ENCODE data around the gene BMPR1A.

The BMPR1A gene

DNA sequence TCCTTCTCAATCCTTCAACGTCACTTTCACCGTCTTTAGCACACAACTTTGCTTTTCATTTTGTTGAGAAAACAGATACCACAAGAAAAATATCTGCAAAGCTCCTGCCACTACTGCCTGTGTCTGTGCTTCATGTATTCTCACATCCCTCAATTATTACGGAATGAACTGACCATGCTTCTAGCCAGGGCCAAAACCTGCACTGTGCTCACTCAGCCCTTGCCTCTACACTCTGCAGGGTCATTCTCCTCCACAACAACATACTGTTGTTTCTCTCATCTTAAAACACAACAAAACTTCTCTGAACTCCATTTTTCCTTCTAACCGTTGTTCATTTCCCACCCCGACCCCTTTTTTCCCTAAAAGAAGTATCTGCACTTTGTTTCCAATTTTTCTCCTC, 29.5 kb downstream of the BMPR1A start:
- TF ChIP-seq, protein P1, sequence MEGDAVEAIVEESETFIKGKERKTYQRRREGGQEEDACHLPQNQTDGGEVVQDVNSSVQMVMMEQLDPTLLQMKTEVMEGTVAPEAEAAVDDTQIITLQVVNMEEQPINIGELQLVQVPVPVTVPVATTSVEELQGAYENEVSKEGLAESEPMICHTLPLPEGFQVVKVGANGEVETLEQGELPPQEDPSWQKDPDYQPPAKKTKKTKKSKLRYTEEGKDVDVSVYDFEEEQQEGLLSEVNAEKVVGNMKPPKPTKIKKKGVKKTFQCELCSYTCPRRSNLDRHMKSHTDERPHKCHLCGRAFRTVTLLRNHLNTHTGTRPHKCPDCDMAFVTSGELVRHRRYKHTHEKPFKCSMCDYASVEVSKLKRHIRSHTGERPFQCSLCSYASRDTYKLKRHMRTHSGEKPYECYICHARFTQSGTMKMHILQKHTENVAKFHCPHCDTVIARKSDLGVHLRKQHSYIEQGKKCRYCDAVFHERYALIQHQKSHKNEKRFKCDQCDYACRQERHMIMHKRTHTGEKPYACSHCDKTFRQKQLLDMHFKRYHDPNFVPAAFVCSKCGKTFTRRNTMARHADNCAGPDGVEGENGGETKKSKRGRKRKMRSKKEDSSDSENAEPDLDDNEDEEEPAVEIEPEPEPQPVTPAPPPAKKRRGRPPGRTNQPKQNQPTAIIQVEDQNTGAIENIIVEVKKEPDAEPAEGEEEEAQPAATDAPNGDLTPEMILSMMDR (IDR thresholded peaks at IDR 0.05; ENCODE audit: low read depth, low read length, missing control alignments) = no peak
- H3K4me3 ChIP-seq (replicated peaks; ENCODE audit: low read depth, low read length) = no peak overlapping the region
- DNase-seq (ENCODE audit: extremely low read depth, low read depth) = no peak

DNA sequence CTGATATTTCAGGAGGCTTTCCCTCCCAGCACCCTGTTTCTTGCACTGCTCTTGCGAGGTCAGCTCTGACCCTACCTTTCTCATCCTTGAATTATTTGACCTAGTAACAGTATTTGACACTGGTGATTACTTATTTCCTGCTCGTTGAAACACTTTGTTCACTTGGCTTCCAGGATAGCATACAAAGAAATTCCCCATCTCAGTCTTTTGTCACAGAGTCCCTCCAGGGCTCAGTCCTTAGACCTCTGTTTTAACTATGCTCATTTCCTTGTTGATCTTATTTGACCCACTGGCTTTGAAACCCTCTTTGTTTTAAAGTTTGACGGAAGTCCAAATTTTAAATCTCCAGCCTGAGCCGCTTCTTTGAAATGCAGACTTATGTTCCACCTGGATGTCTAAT, 29.9 kb downstream of the BMPR1A start:
- H3K4me3 ChIP-seq (replicated peaks; ENCODE audit: low read depth, low read length) = no peak overlapping the region
- TF ChIP-seq, protein P1 (IDR thresholded peaks at IDR 0.05; ENCODE audit: low read depth, low read length, missing control alignments) = no peak
- no peak for DNase-seq (ENCODE audit: extremely low read depth, low read depth)

DNA sequence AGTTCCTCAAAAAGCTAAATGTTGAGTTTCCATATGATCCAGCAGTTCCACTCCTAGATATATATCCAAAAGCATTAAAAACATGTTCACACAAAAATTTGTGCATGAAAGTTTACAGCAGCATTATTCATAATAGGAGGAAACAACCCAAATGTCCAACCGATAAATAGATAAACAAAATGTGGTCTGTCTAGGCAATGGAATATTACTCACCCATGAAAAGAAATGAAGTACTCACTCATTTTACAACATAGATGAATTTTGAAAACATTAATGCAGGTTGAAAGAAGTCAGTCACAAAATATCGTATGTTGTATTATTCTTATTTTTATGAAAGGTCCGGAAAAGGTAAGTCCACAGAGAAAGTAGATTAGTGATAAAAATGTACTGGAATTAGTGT, 34.0 kb downstream of the BMPR1A start:
- TF ChIP-seq, protein P1 (IDR thresholded peaks at IDR 0.05; ENCODE audit: low read depth, low read length, missing control alignments) = no peak
- no peak overlapping the region for H3K4me3 ChIP-seq (replicated peaks; ENCODE audit: low read depth, low read length)
- no peak for DNase-seq (ENCODE audit: extremely low read depth, low read depth)

DNA sequence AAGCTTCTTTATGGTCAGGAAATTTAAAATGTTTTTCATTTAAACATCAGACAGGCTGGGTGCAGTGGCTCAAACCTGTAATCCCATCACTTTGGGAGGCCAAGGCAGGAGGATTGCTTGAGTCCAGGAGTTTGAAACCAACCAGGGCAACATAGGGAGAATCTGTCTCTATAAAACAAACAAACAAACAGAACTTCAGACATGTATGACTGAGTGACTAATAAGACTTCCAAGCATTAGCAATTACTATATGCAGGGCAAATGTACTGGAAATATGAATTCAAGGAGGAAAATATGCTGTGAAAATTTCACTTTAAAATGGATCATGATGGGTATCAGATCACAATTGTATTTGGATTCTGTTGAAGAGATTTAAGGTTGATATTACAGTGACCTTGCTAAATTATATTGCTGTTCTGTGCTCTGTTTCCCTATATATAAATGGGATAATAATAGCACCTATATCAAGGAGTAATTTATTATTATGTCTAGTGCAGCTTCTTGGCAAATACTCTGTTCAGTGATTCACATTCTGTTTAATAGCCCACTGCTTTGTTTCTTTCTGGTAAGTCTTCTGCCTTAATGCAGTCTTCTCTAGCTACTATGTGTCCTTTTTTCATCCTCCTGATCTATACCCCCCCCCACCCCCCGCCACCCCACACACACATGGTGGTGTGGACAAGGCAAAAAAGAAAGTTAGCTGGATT, 36.2 kb downstream of the BMPR1A start:
- DNase-seq (ENCODE audit: extremely low read depth, low read depth) = no peak
- TF ChIP-seq, protein P1 (IDR thresholded peaks at IDR 0.05; ENCODE audit: low read depth, low read length, missing control alignments) = no peak
- no peak overlapping the region for H3K4me3 ChIP-seq (replicated peaks; ENCODE audit: low read depth, low read length)

DNA sequence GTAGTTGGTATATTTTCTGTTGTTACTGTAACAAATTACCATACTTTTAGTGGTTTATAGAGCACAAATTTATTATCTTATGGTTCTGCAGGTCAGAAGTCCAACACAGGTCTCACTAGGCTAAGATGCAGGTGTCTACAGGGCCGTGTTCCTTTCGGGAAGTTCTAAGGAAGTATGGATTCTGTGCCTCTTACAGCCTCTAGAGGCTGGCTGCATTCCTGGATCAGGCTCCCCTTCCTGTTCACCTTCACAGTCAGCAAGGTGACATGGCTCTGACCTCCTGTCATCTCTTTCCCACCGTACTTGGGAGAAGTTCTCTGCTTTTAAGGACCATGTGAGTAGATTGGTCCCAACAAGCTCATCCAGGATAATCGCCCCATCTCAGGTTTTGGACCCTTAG, 37.3 kb downstream of the BMPR1A start:
- no peak for DNase-seq (ENCODE audit: extremely low read depth, low read depth)
- H3K4me3 ChIP-seq (replicated peaks; ENCODE audit: low read depth, low read length) = no peak overlapping the region
- TF ChIP-seq, protein P1 (IDR thresholded peaks at IDR 0.05; ENCODE audit: low read depth, low read length, missing control alignments) = no peak

DNA sequence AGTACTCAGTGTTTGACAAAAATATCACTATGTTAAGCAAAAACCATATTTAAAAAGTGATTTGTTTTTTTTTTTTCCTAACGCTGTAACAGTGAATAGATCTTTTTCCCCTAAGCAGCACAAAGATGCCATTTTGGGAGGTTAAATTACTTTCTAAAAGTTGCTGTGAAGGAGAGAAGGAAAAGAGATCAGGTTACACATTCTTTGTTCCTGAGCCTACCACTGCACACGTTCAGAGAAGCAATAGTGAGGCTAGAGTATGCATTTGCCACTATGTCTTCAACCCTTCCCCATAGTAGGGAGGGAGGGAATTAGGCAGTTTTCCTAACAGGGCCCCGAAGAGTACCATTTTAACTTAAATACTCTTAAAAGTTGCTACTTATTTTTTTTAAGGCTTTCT, 38.9 kb downstream of the BMPR1A start:
- TF ChIP-seq, protein P1 (IDR thresholded peaks at IDR 0.05; ENCODE audit: low read depth, low read length, missing control alignments) = no peak
- peak; percentile 79 for DNase-seq (ENCODE audit: extremely low read depth, low read depth)
- H3K4me3 ChIP-seq (replicated peaks; ENCODE audit: low read depth, low read length) = no peak overlapping the region

DNA sequence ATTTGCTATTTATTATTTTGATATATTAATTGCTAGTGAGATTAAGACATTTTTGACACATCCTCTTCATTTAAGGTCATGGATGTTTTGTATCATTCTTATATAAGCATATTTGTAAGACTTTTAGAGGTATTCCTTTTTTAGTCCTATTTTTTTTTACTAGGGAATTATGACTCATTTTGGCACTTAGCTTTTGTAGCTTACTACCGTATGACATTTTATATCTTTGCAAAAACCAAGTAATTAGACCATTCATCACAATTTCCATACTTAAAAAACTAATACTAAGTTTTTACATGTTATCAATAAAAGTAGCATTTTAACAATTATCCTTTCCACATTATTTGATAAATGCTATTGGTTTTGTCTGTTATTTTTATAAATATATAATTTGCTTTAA, 41.6 kb downstream of the BMPR1A start:
- H3K4me3 ChIP-seq (replicated peaks; ENCODE audit: low read depth, low read length) = no peak overlapping the region
- TF ChIP-seq, protein P1 (IDR thresholded peaks at IDR 0.05; ENCODE audit: low read depth, low read length, missing control alignments) = no peak
- no peak for DNase-seq (ENCODE audit: extremely low read depth, low read depth)
